ENCODE measurements around the gene NRXN2.

Gene NRXN2

GRCh38 chr11:64723907-64724862 is 1.2 kb upstream of the NRXN2 start:
- Histone ChIP-seq H3K36me3 (ENCODE audit: insufficient read depth, low read length) (no peaks in the 10 kb centered on the region), H3K9me3 (ENCODE audit: low read depth, low read length) (no peaks in the 10 kb centered on the region), H3K4me3 (no peak overlapping the region; the same call in 1 of the 2 replicates), H3K27ac (no peak overlapping the region), H3K9ac (ENCODE audit: insufficient read length) (no peak overlapping the region)
- TF ChIP-seq FOXP2 (optimal IDR thresholded peaks at IDR 0.05; ENCODE audit: control extremely low read depth, extremely low read length, insufficient read depth) (no peak), POLR2AphosphoS5 (IDR thresholded peaks at IDR 0.05; ENCODE audit: borderline replicate concordance, low read depth, low read length) (no peak), EZH2 (IDR thresholded peaks at IDR 0.05) (no peak)
- no peak for DNase-seq (ENCODE audit: low read depth, low spot score)

GRCh38 chr11:64722141-64723065 is 594 bp downstream of the NRXN2 start:
- no peak for DNase-seq (ENCODE audit: low read depth, low spot score)
- H3K4me3 ChIP-seq, result no peak overlapping the region

GRCh38 chr11:64721359-64721699 is 1.7 kb downstream of the NRXN2 start:
- no peak for TF ChIP-seq POLR2AphosphoS5 (IDR thresholded peaks at IDR 0.05; ENCODE audit: borderline replicate concordance, low read depth, low read length)
- no peak for TF ChIP-seq EZH2 (IDR thresholded peaks at IDR 0.05)
- TF ChIP-seq FOXP2 (optimal IDR thresholded peaks at IDR 0.05; ENCODE audit: control extremely low read depth, extremely low read length, insufficient read depth), result no peak
- Histone ChIP-seq H3K4me3 (no peak overlapping the region), H3K27ac (no peak overlapping the region), H3K9ac (ENCODE audit: insufficient read length) (no peak overlapping the region), H3K9me3 (ENCODE audit: low read depth, low read length) (no peaks in the 10 kb centered on the region), H3K36me3 (ENCODE audit: insufficient read depth, low read length) (no peaks in the 10 kb centered on the region)
- DNase-seq (ENCODE audit: low read depth, low spot score), result no peak

More at GRCh38 chr11:64722141-64723065, 594 bp downstream of the NRXN2 start:
- Histone ChIP-seq H3K27ac (no peak overlapping the region), H3K9me3 (ENCODE audit: low read depth, low read length) (no peaks in the 10 kb centered on the region), H3K9ac (ENCODE audit: insufficient read length) (no peak overlapping the region), H3K36me3 (ENCODE audit: insufficient read depth, low read length) (no peaks in the 10 kb centered on the region)
- TF ChIP-seq POLR2AphosphoS5 (IDR thresholded peaks at IDR 0.05; ENCODE audit: borderline replicate concordance, low read depth, low read length) (no peak), EZH2 (IDR thresholded peaks at IDR 0.05) (no peak), FOXP2 (optimal IDR thresholded peaks at IDR 0.05; ENCODE audit: control extremely low read depth, extremely low read length, insufficient read depth) (no peak)

GRCh38 chr11:64720640-64721358 is 2.2 kb downstream of the NRXN2 start:
- Histone ChIP-seq H3K9me3 (ENCODE audit: low read depth, low read length) (no peaks in the 10 kb centered on the region), H3K9ac (ENCODE audit: insufficient read length) (no peak overlapping the region), H3K27ac (no peak overlapping the region), H3K4me3 (no peak overlapping the region), H3K36me3 (ENCODE audit: insufficient read depth, low read length) (no peaks in the 10 kb centered on the region)
- TF ChIP-seq FOXP2 (optimal IDR thresholded peaks at IDR 0.05; ENCODE audit: control extremely low read depth, extremely low read length, insufficient read depth) (no peak), EZH2 (IDR thresholded peaks at IDR 0.05) (no peak), POLR2AphosphoS5 (IDR thresholded peaks at IDR 0.05; ENCODE audit: borderline replicate concordance, low read depth, low read length) (no peak)
- DNase-seq (ENCODE audit: low read depth, low spot score), result no peak

GRCh38 chr11:64720167-64720566 is 2.8 kb downstream of the NRXN2 start:
- Histone ChIP-seq H3K4me3 (no peak overlapping the region), H3K9ac (ENCODE audit: insufficient read length) (no peak overlapping the region), H3K36me3 (ENCODE audit: insufficient read depth, low read length) (no peaks in the 10 kb centered on the region), H3K27ac (no peak overlapping the region), H3K9me3 (ENCODE audit: low read depth, low read length) (no peaks in the 10 kb centered on the region)
- TF ChIP-seq POLR2AphosphoS5 (IDR thresholded peaks at IDR 0.05; ENCODE audit: borderline replicate concordance, low read depth, low read length) (no peak), EZH2 (IDR thresholded peaks at IDR 0.05) (no peak), FOXP2 (optimal IDR thresholded peaks at IDR 0.05; ENCODE audit: control extremely low read depth, extremely low read length, insufficient read depth) (no peak)
- DNase-seq (ENCODE audit: low read depth, low spot score), result no peak

- no peak for TF ChIP-seq POLR2AphosphoS5 (IDR thresholded peaks at IDR 0.05; ENCODE audit: borderline replicate concordance, low read depth, low read length)
- TF ChIP-seq EZH2 (IDR thresholded peaks at IDR 0.05), result no peak
- TF ChIP-seq FOXP2 (optimal IDR thresholded peaks at IDR 0.05; ENCODE audit: control extremely low read depth, extremely low read length, insufficient read depth), result no peak
- no peak overlapping the region for H3K27ac ChIP-seq
- no peaks in the 10 kb centered on the region for H3K9me3 ChIP-seq (ENCODE audit: low read depth, low read length)
- no peak overlapping the region for H3K9ac ChIP-seq (ENCODE audit: insufficient read length)
- H3K4me3 ChIP-seq, result no peak overlapping the region
- no peaks in the 10 kb centered on the region for H3K36me3 ChIP-seq (ENCODE audit: insufficient read depth, low read length)
- DNase-seq (ENCODE audit: low read depth, low spot score), result no peak
Observed at GRCh38 chr11:64719406-64719805, 3.6 kb downstream of the NRXN2 start.

GRCh38 chr11:64718780-64719124 is 4.2 kb downstream of the NRXN2 start:
- Histone ChIP-seq H3K27ac (no peak overlapping the region), H3K9ac (ENCODE audit: insufficient read length) (no peak overlapping the region), H3K4me3 (no peak overlapping the region), H3K9me3 (ENCODE audit: low read depth, low read length) (no peaks in the 10 kb centered on the region), H3K36me3 (ENCODE audit: insufficient read depth, low read length) (no peaks in the 10 kb centered on the region)
- TF ChIP-seq FOXP2 (optimal IDR thresholded peaks at IDR 0.05; ENCODE audit: control extremely low read depth, extremely low read length, insufficient read depth) (no peak), EZH2 (IDR thresholded peaks at IDR 0.05) (no peak), POLR2AphosphoS5 (IDR thresholded peaks at IDR 0.05; ENCODE audit: borderline replicate concordance, low read depth, low read length) (no peak)
- no peak for DNase-seq (ENCODE audit: low read depth, low spot score)
